ENCODE data around the gene CENPS. TPM values are rescaled to one million over a fixed set of nuclear protein-coding genes. Genes with fewer than 3 reads are reported as not detected.

Gene CENPS
- total RNA-seq, 1 experiment from 2014 or later = 28.5 TPM

- no TSS peak for BruUV-seq (replicated peaks)
- Histone ChIP-seq H3F3A (ENCODE audit: insufficient read depth, low read depth) (peaks cover 17% of the 10 kb centered on the region; the same call in 1 of the 2 replicates), H4K20me1 (ENCODE audit: insufficient read depth) (peaks cover 6% of the 10 kb centered on the region; the same call in 1 of the 2 replicates), H3K4me2 (peak overlapping the region; percentile 94), H3K27ac (peak overlapping the region; percentile 89), H3K4me1 (replicated peaks; ENCODE audit: insufficient read depth) (peaks cover 25% of the 10 kb centered on the region), H3K4me3 (peak overlapping the region; percentile 94), H3K79me2 (ENCODE audit: low read depth) (peaks cover 75% of the 10 kb centered on the region), H3K36me3 (ENCODE audit: low read depth) (peaks cover 43% of the 10 kb centered on the region), H3K27me3 (ENCODE audit: insufficient read depth, low read depth) (no peaks in the 10 kb centered on the region), H3K9me3 (ENCODE audit: insufficient read depth, low read depth) (no peaks in the 10 kb centered on the region), H2AFZ (no peak overlapping the region), H3K9me2 (ENCODE audit: insufficient read depth) (no peaks in the 10 kb centered on the region)
- POLR2A ChIA-PET (ENCODE audit: unreplicated experiment) = interaction anchor here (0.7 kb wide), 1 partner anchor 13 kb away, joined by 6 read pairs; no protein-coding TSS in a partner anchor
- CTCF ChIA-PET = no interaction called here
- no peak for DNase-seq
- intact Hi-C loops (cut with micrococcal nuclease; ENCODE audit: unreplicated experiment) = no loop called here
- TF ChIP-seq CTCF (conservative IDR thresholded peaks at IDR 0.05) (no peak), EZH2 (IDR thresholded peaks at IDR 0.05; ENCODE audit: low read depth) (no peak)
Observed at GRCh38 chr1:10400013-10400412, 30.2 kb upstream of the CENPS start.

- Histone ChIP-seq H2AFZ (no peak overlapping the region), H3K79me2 (ENCODE audit: low read depth) (peaks cover 76% of the 10 kb centered on the region), H3K27me3 (ENCODE audit: insufficient read depth, low read depth) (no peaks in the 10 kb centered on the region), H3K9me3 (ENCODE audit: insufficient read depth, low read depth) (no peaks in the 10 kb centered on the region), H3K4me3 (peak overlapping the region; percentile 94), H4K20me1 (ENCODE audit: insufficient read depth) (peaks cover 6% of the 10 kb centered on the region; the same call in 1 of the 2 replicates), H3K9me2 (ENCODE audit: insufficient read depth) (no peaks in the 10 kb centered on the region), H3K36me3 (ENCODE audit: low read depth) (peaks cover 45% of the 10 kb centered on the region), H3K27ac (peak overlapping the region; percentile 89), H3K4me2 (peak overlapping the region; percentile 94), H3F3A (ENCODE audit: insufficient read depth, low read depth) (peaks cover 17% of the 10 kb centered on the region; the same call in 1 of the 2 replicates), H3K4me1 (replicated peaks; ENCODE audit: insufficient read depth) (peaks cover 25% of the 10 kb centered on the region)
- no TSS peak for BruUV-seq (replicated peaks)
- POLR2A ChIA-PET (ENCODE audit: unreplicated experiment) = interaction anchor here (0.6 kb wide), 1 partner anchor 14 kb away, joined by 5 read pairs; no protein-coding TSS in a partner anchor
- no peak for DNase-seq
- TF ChIP-seq CTCF (conservative IDR thresholded peaks at IDR 0.05) (no peak), EZH2 (IDR thresholded peaks at IDR 0.05; ENCODE audit: low read depth) (no peak)
- intact Hi-C loops (cut with micrococcal nuclease; ENCODE audit: unreplicated experiment) = no loop called here
- CTCF ChIA-PET = no interaction called here
Observed at GRCh38 chr1:10401281-10401680, 29.0 kb upstream of the CENPS start.

- H3K36me3 ChIP-seq (ENCODE audit: low read depth) = peaks cover 54% of the 10 kb centered on the region
Observed at GRCh38 chr1:10402729-10403274, 27.4 kb upstream of the CENPS start.

More at GRCh38 chr1:10402729-10403274, 27.4 kb upstream of the CENPS start:
- BruUV-seq (replicated peaks) = no TSS peak
- H2AFZ ChIP-seq = no peak overlapping the region
- H3K4me1 ChIP-seq (replicated peaks; ENCODE audit: insufficient read depth) = peaks cover 25% of the 10 kb centered on the region
- 0 out of 2 replicates have a peak overlapping the region, but pooled peaks have one; percentile 1 for H3K4me2 ChIP-seq
- peaks cover 64% of the 10 kb centered on the region for H3K79me2 ChIP-seq (ENCODE audit: low read depth)
- H3F3A ChIP-seq (ENCODE audit: insufficient read depth, low read depth) = peaks cover 17% of the 10 kb centered on the region; the same call in 1 of the 2 replicates
- no peaks in the 10 kb centered on the region for H3K9me2 ChIP-seq (ENCODE audit: insufficient read depth)
- H3K9me3 ChIP-seq (ENCODE audit: insufficient read depth, low read depth) = no peaks in the 10 kb centered on the region
- DNase-seq = no peak
- peaks cover 6% of the 10 kb centered on the region; the same call in 1 of the 2 replicates for H4K20me1 ChIP-seq (ENCODE audit: insufficient read depth)
- H3K27ac ChIP-seq = peak overlapping the region; percentile 6; the same call in 1 of the 2 replicates
- H3K4me3 ChIP-seq = no peak overlapping the region
- ChIA-PET POLR2A (ENCODE audit: unreplicated experiment) (interaction anchor here (0.5 kb wide), 2 partner anchors 8 to 246 kb away, joined by 3 read pairs; no protein-coding TSS in a partner anchor), CTCF (no interaction called here)
- H3K27me3 ChIP-seq (ENCODE audit: insufficient read depth, low read depth) = no peaks in the 10 kb centered on the region
- no peak for TF ChIP-seq CTCF (conservative IDR thresholded peaks at IDR 0.05)
- intact Hi-C loops (cut with micrococcal nuclease; ENCODE audit: unreplicated experiment) = no loop called here
